Measurements from ENCODE around the gene NOSTRIN.

NOSTRIN gene

GRCh38 chr2:168804214-168804613 is 1.8 kb downstream of the NOSTRIN start:
- Histone ChIP-seq H3K9me3 (no peaks in the 10 kb centered on the region), H3K36me3 (no peaks in the 10 kb centered on the region), H3K27me3 (no peaks in the 10 kb centered on the region), H3K27ac (no peak overlapping the region), H3K4me3 (ENCODE audit: low read depth in 1 of 2, low read length in 1 of 2) (no peak overlapping the region), H3K4me1 (ENCODE audit: control insufficient read depth in 1 of 2, insufficient read depth in 1 of 2, low read depth in 1 of 2, low read length in 1 of 2) (no peaks in the 10 kb centered on the region)
- no peak for TF ChIP-seq CTCF (IDR thresholded peaks at IDR 0.05)

GRCh38 chr2:168805615-168806014 is 3.2 kb downstream of the NOSTRIN start:
- Histone ChIP-seq H3K27ac (no peak overlapping the region), H3K4me1 (ENCODE audit: control insufficient read depth in 1 of 2, insufficient read depth in 1 of 2, low read depth in 1 of 2, low read length in 1 of 2) (no peaks in the 10 kb centered on the region), H3K4me3 (ENCODE audit: low read depth in 1 of 2, low read length in 1 of 2) (no peak overlapping the region), H3K27me3 (no peaks in the 10 kb centered on the region), H3K9me3 (no peaks in the 10 kb centered on the region), H3K36me3 (no peaks in the 10 kb centered on the region)
- no peak for TF ChIP-seq CTCF (IDR thresholded peaks at IDR 0.05)

- Histone ChIP-seq H3K4me3 (ENCODE audit: low read depth in 1 of 2, low read length in 1 of 2) (no peak overlapping the region), H3K36me3 (no peaks in the 10 kb centered on the region), H3K9me3 (no peaks in the 10 kb centered on the region), H3K4me1 (ENCODE audit: control insufficient read depth in 1 of 2, insufficient read depth in 1 of 2, low read depth in 1 of 2, low read length in 1 of 2) (no peaks in the 10 kb centered on the region), H3K27ac (no peak overlapping the region), H3K27me3 (no peaks in the 10 kb centered on the region)
- TF ChIP-seq CTCF (IDR thresholded peaks at IDR 0.05), result no peak
These were observed 7.1 kb downstream of the NOSTRIN start for GRCh38 chr2:168809537-168809936.

- Histone ChIP-seq H3K9me3 (no peaks in the 10 kb centered on the region), H3K4me3 (ENCODE audit: low read depth in 1 of 2, low read length in 1 of 2) (no peak overlapping the region), H3K27ac (no peak overlapping the region), H3K36me3 (no peaks in the 10 kb centered on the region), H3K4me1 (ENCODE audit: control insufficient read depth in 1 of 2, insufficient read depth in 1 of 2, low read depth in 1 of 2, low read length in 1 of 2) (no peaks in the 10 kb centered on the region), H3K27me3 (no peaks in the 10 kb centered on the region)
- no peak for TF ChIP-seq CTCF (IDR thresholded peaks at IDR 0.05)
These were observed 7.8 kb downstream of the NOSTRIN start for GRCh38 chr2:168810235-168810634.

GRCh38 chr2:168811696-168812095 is 9.3 kb downstream of the NOSTRIN start:
- no peak overlapping the region for H3K4me3 ChIP-seq (ENCODE audit: low read depth in 1 of 2, low read length in 1 of 2)
- no peak overlapping the region for H3K27ac ChIP-seq
- TF ChIP-seq CTCF (IDR thresholded peaks at IDR 0.05), result no peak
- H3K27me3 ChIP-seq, result no peaks in the 10 kb centered on the region
- H3K36me3 ChIP-seq, result no peaks in the 10 kb centered on the region
- no peaks in the 10 kb centered on the region for H3K9me3 ChIP-seq
- no peaks in the 10 kb centered on the region for H3K4me1 ChIP-seq (ENCODE audit: control insufficient read depth in 1 of 2, insufficient read depth in 1 of 2, low read depth in 1 of 2, low read length in 1 of 2)

GRCh38 chr2:168814046-168814445 is 11.6 kb downstream of the NOSTRIN start:
- no peak for TF ChIP-seq CTCF (IDR thresholded peaks at IDR 0.05)
- Histone ChIP-seq H3K9me3 (no peaks in the 10 kb centered on the region), H3K36me3 (no peaks in the 10 kb centered on the region)

More at GRCh38 chr2:168814046-168814445, 11.6 kb downstream of the NOSTRIN start:
- Histone ChIP-seq H3K4me3 (ENCODE audit: low read depth in 1 of 2, low read length in 1 of 2) (no peak overlapping the region), H3K27ac (no peak overlapping the region), H3K27me3 (no peaks in the 10 kb centered on the region), H3K4me1 (ENCODE audit: control insufficient read depth in 1 of 2, insufficient read depth in 1 of 2, low read depth in 1 of 2, low read length in 1 of 2) (no peaks in the 10 kb centered on the region)

All from neutrophil (primary cell).